HG02763 (cell line): ENCODE measurements around the gene TBPL1.

Experiments used
- ATAC-seq: cut with Tn5 transposase; IDR thresholded peaks from one replicate; pipeline ENCODE4 v1.9.1; 2021; ENCODE audit warnings: mild to moderate bottlenecking, moderate library complexity; ENCODE audit not compliant: unreplicated experiment

TBPL1 gene

DNA sequence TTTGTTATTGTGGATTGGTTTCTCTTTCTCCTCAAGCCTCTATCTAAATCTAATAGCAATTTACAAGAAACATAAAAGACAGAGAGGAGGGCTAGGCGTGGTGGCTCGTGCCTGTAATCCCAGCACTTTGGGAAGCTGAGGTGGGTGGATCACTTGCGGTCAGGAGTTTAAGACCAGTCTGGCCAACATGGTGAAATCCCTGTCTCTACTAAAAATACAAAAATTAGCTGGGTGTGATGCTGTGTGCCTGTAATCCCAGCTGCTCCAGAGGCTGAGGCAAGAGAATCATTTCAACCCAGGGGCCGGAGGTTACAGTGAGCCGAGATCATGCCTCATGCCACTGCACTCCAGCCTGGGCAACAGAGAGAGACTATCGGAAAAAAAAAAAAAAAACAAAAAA lies 52.8 kb downstream of the TBPL1 start:
- no peak for ATAC-seq

DNA sequence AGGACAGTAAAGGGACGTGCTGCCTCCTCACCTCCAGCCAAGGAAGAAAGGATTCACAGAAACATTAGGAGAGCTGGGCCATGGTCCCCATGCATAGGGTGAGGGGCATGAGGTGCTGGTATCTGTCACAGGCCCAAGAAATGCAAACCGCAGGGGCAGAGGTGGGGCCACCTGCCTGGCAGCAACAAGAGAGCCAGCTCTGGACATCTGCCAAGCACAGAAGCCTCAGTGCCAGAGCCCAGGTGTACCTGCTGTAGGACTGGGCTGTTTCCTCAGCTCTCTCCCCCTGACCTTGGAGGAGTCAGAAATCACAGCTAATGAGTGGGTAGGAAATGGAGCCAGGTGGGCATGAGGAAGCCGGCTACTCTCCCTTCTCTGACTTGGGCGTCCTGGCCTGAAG lies 54.1 kb downstream of the TBPL1 start:
- ATAC-seq = no peak

DNA sequence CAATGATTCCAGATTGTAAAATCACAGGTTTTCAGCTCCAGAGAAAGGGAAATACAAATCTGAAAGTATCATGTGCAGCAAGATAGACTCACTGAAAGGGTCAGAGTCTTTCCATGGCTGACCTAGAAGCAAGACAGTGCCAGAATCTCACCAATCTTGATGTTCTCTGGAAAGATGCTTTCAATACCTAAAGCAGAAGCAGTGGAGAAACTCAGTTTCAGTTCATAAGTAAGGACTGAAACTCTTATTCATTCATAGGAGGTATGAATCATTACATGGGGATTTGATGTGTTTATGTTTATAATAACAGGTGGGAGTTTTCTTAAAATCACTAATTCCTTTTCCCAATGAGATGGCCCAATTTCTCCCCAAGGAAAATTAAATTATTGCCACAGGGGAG lies 56.9 kb downstream of the TBPL1 start:
- ATAC-seq = no peak

DNA sequence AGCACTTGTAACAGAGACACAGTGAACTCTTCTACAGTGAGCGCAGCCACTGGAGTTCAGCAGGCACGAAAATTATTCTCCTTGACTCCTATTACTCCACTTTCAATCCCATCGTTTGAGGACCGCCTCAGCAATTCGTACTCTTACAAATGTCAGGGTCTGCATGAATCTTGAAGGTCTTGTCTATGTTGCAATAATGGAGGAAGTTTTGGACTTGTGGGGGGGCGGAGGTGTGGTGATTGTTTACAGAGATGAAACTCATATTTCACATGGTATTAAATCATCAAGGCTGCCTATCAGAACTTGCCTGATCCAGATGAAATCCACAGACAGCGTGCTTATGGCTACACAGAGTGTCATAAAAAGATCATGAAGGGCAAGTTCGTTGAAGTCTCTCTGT lies 57.4 kb downstream of the TBPL1 start:
- ATAC-seq = no peak

DNA sequence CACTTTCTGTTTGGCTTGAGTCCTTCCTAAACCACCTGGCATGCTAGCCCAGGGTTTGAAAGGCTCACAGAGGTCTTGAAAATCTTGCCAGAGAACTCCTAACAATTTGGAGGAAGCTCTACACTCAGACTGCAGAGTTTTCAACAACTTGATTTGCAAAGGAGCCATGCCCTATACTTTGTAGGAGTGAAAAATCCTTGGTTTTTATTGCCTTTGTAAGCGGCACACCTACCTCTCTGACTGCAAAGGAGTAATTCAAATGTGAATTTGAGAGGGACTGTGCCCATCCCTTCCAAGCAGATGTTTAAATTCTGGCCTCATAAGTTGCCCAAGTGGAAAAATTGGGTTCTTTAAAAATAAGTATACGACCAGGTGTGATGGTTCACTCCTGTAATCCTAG lies 58.0 kb downstream of the TBPL1 start:
- ATAC-seq = no peak

DNA sequence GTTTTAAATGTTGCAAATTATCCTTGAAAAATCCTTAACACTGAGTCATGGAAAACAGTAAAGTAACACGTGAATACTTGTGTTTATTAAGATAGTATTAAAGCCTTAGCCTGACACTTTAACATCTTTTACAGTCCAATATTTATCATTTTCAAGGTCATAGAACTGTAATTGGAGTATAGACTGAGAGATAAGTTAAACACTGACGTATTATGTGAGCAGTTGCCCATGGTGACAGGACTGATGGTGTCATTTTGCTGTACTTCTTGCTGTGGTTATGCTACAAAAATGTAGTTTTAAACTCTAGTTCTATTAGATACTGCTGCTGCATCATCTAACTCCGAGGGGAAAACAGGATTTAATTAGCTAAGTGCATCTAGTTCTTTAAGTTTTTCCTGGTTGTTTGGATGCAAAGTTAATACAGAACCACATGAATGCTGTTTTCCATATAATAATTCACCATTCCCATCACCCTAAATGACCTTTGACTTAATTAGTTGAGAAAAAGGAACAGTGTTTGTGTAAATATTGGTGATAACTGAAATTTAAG lies 61.6 kb downstream of the TBPL1 start:
- ATAC-seq = no peak

DNA sequence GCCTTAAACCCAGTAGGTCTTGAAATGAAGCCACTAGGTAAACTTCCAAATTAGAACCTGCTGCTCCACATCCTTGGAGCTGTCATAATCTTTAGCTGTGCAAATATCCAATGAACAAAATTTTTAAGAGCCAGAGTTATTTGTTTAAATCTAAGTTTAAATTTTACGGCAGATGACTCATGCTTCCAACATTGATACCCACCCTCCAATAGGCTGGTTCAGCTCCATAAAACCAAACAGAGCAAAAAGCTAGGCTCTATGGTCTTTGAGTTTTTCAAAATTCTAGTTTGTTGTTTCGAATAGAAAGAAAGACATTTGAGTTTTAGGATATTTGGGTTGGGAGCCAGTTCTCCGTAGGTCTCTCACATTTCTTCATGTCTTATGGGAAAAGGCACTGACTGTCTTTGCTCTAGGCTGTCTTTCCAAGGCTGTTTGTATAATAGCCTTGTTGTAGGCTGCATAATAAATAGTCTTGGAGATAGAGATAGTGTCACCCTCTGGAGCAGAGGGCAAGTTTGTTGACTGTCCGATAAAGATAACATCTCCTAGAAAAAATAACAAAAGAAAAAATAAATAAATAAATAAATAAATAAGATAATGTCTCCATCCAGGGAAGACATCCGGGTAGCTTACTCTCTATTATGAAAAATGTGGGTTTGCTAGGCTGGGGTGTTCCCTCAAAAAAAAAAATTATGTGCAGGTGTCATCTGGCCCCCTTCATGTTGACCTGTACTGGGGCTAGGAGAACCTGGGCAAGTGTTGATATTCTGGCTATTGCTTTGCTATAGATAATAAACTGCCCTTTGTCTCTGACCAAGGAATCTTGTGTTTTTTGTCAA lies 62.9 kb downstream of the TBPL1 start:
- no peak for ATAC-seq

DNA sequence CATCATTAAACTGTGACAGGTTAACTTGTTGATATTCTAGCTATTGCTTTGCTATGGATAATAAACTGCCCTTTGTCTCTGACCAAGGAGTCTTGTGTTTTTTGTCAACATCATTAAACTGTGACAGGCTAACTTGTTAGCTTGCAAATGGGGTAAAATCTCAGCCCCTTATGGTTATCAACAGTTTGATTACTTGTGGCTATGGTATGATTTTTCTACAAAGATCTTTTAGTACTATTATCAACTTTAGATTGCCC lies 63.5 kb downstream of the TBPL1 start:
- no peak for ATAC-seq

DNA sequence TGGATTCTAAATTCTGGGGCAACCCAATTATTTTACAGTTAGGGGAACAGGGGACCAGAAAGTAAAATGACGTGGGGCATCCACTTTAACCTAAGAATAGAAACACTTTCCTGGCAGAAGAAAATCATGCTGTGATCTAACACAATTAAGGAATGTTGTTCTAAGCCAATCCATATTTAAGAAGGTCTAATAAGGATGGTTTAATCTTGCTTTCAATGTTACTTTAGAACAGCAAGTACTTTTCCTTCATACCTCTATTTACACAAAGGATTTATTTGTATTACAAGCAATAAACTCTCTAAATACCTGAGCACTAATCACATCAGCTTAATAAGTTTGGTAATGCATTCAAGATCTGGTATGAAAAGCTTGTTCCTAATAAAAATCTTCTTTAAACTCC lies 67.0 kb downstream of the TBPL1 start:
- no peak for ATAC-seq

DNA sequence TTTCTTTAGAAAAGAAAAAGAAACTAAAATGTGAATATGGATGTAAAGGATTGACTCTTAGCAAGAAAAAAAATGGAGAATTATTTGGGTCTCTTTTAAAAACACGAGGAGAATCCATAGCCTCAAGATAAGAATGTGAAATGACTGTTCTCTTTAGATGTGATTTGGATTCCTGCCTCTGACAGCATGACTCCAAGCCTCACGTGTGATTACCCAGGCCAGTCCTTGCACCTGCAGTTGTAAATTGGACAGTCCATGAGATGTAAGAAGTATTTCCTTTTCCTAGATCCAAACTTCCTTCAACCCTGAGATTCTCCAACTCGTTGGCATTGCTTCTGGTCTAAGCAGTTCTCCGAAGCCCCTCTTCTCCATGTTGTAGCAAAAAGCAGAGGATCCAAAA lies 67.5 kb downstream of the TBPL1 start:
- ATAC-seq = no peak

DNA sequence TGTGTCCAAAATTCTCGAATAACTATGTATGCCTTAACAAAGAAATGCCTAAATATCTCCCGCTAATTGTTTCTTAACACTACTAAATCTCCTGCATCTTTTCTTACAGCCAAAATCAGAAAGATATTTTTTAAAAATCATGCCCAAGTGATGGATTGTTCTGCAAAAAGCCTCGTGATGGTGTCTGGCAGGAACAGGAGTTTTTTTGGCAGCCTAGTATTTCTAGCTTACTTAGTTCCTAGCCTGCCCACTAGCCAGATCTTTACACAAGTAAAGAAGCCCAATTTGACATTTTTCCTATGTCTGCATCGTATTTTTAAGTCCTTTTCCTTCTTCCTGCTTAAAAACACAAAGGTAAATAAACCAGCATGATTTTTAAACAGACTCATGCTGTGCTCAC lies 67.9 kb downstream of the TBPL1 start:
- ATAC-seq = no peak

DNA sequence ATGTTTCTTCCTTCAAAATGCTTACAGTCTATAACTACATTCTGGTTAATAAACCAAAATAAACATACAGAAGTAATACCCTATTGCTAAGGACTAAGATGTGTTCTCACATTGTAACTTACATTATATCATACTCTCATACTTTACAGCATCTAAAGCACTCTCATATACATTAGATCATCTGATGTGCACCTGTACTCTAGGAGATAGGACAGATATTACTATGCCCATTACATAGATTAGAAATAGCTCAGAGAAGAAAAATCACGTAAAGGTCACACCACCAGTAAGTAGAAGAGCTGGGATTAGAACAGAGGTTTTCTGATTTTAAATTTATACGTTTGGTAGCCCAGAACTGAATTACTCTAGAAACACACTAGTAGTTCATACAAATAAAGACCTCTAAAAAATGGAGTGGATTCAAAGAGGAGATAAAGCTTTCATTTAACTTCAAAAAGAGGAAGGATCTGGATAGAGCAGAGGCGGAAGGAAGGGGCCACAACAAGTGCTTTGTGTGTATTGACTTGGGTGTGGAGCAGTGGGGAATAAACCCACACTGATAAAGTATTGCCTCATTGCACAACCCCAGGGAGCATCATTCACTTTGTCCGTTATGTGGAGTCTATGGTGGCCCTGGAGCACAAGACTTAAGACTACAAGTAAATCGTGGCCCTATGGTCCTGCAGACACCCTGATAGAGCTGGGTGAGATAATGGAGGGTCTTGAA lies 68.5 kb downstream of the TBPL1 start:
- no peak for ATAC-seq

DNA sequence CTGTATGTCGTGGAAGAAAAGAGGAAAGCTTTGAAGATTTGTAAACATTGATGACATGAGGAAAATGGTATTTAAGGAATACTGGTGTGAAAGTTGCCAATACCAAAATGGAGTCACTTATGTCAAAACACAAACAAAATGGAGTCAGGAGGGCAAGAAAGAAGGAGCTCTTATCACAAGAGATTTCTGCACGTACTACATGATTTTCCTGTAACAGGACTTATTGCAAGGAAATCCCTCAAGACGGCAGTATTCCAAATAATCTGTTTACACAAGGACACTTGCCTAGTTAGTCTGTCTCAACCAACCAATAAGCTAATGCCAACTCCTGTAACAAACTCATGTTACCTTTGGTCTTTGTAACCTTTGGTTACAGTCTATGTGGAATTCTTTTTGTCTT lies 69.6 kb downstream of the TBPL1 start:
- ATAC-seq = no peak

DNA sequence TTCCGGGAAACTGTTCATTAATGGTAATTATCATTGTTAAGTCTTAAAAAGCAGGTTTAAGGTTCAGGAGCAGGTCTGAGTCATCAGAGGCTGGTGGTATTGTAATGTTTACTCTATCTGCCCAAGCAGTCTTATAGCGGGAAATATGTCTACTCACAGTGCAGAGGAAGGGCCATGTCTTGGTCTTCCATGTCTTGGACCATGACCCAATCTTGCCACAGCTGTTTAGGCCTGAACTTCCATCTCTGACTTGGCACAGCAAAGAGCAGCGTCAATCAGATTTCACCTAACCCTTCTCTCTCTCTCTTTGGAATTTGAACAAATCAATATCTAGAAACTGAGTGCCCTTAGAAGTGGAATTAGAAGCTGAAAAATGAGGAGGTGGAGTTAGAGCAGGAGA lies 73.6 kb downstream of the TBPL1 start:
- ATAC-seq = no peak

DNA sequence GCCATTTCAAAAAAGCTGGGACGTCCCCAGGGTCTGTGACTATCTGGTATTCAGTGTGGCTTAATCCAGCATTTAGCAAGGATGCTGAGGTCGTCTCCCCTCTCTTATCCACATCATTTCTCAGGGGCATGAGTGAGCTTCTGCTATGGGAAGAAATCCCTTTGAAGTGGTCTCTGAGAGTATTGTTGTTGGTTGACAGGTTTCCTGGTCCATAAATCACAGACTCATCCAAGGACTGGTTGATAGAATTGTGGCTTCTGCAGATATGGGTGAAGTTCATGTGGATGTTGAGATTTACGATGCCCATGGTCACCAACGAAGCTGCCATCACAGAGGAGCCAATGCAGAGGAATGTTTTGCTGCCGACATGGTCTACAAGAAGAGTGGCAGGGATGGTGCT lies 75.4 kb downstream of the TBPL1 start:
- no peak for ATAC-seq

DNA sequence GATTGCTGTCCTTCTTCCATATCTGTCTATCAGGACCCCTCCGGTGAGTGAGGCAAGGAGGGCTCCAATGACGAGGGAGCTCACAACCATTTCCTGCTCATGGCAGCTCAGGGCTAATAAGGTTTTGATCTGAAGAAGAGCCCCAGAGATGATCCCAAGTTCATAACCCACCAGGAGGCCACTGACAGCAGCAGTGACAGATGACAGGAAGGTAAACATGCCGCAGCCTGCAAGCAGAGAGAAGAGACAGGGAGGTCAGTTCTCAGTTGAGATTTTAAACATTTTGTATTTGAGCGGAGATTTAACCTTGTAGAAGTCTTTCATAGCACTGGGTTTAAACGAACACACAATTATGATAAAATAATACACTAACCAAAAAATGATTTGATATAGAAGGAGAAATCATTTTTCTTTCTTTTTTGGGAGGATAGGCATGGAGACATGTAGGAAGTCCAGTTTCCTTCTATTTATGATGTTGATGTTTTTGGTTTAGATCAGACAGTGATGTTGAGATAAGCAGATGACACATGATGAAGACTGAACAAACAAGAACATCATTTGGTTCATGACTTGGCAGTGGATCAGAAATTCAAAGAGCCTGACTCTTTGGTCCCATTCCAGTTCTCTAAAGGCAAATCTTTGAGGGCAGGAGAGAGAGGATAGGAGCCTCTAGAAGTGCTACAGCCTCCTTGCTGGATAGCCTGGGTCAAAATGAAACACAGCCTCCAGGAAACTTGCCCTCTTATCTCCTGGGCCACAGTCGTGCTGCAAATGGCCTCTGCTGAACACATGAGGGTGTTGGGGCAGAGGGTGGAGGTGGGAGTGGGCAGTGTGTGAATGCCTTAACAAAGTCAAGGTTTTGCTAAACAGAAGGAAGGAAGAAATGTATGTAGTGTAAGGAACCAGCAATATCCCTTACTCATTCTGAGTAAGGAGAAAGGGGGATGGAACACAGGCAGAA lies 76.8 kb downstream of the TBPL1 start:
- ATAC-seq = no peak

DNA sequence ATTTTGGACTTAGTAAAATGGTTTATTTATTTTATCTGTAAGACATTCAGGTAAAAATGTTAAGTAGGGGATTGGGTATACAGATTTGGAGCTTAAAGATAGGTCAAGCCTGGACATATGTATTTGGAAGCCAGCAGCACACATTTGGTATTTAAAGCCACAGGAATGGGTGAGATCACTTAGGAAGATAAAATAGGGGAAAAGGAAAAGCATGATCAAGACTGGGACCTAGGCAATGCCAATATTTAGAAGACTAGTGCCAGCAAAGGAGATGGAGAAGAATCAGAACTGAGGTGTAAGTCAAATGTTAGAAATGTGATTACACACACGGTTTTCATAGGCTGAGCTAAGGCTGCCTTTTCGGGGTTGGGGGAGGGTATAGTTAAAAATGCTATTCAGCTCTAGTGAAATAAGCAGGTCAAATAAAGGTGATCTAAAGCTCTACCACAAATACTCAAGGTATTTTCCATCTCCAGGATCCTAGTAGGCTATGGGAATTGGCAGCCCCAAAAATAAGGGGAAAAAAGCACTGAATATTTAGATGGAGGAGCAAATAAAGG lies 78.8 kb downstream of the TBPL1 start:
- no peak for ATAC-seq

DNA sequence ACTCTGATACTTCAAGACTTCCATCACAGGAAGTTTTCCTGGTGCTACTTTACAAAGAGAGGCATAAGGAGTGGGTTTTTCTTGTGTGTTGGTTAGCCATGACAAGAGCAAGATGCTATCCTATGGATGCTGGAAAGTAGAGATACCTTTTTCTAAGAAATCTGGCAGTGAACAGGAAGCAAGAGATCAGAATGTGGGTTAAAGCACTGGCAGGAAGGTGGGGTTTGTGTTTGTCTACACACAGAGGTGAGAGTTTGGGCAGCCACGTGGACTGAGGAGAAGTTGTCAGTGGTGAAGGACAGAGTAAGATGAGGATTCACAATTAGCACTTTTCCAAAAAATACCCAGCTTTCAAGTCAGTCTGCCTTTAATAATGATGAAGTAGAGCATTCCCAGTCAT lies 81.5 kb downstream of the TBPL1 start:
- no peak for ATAC-seq

DNA sequence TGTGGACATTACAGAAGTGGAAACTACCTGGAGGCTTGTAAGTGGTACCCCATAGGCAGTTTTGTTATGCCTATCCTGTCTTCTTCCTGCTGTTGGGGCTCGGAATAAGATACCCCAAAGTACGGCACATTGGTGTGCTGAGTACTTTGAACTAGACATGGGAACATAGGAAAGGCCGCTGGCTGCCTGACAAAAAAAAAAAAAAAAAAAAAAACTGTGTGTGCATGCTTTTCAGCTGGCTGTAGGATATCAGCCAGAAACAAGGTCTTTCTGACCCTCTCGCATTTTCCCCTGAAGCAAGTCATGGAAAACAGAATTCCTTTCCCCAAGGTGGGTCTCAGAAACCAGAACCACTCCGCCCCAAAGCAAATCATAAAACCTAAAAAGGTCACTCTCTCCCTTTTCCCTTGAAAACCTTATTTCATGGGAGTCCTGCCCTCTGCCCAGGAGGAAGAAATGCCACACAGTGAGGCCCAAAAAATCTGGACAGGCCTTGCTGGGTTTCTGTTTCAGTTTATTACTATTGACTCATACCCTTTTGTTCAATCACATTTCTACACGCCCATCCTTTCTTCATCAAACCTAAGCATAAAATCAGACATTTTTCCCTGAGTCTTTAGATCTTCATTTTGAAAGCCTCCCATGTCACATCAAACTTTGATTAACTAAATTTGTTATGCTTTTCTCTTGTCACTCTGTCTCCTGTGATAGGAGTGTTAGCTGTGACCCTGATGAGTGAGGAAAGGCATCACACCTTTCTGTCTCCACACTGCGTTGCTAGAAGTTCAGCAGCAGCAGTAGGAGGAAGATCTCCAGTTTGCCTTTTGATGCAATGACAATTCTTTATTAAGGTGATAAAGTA lies 82.2 kb downstream of the TBPL1 start:
- ATAC-seq = no peak

DNA sequence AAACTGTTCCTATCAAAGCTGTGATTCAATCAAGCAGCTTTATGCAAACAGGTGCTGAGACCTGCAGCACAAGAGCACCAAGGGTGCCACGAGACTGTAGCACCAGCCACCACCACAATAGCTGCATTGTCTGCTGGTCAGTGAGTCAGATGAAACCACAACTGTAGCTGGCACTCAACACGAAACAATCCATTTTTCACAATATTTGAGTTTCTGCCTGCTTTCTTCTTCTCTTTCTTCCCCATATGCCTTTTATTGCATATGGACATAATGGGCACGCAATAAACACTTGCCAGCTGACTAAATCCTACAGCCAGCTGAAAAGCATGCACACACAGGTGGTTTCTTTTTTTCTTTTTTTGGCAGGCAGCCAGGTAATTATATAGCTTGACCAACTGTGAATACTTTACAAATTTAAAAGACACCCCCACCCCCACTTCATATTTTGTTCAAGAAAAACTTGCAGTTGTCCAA lies 82.8 kb downstream of the TBPL1 start:
- no peak for ATAC-seq
